ENCODE measurements around the gene MRPL57. TPM values are rescaled to one million over a fixed set of nuclear protein-coding genes. Genes with fewer than 3 reads are reported as not detected.
"Not testable (repeated sequence)": the region's sequence is repeated elsewhere in the genome, so short reads cannot be mapped to it uniquely, and the experiment has no call there.

The MRPL57 gene
- total and polyA plus RNA-seq, 2 of the 8 experiments (the other 6 are each of a cell fraction or from before 2014, with no cell fraction given) = 29.9 to 34.1 TPM

DNA sequence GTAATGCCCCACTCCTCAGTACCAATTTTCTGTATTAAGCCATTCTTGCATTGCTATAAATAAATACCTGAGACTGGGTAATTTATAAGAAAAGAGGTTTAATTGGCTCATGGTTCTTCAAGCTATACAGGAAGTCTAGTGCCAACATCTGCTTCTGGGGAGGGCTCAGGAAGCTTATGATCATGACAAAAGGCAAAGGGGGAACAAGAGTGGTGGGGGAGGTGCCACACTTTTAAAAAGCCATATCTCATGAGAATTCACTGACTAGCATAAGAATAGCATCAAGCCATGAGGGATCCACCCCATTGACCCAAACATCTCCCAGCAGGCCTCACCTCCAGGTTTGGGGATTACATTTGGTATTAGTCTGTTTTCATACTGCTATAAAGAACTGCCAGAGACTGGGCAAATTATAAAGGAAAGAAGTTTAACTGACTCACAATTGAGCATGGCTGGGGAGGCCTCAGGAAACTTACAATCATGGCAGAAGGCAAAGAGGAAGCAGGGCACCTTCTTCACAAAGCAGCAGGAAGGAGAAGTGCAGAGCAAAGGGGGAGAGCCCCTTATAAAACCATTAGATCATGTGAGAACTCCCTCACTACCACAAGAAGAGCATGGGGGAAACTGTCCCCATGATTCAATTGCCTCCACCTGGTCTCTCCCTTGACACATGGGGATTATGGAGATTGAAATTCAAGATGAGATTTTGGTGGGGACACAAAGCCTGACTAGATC lies 25.2 kb downstream of the MRPL57 start:
- H3K56ac ChIP-seq (replicated peaks; ENCODE audit: insufficient read length, low read depth, low read length); H3K18ac ChIP-seq (ENCODE audit: extremely low read depth, low read length); H4K91ac ChIP-seq (replicated peaks; ENCODE audit: insufficient read length, low read length); H2BK12ac ChIP-seq (ENCODE audit: low read depth, low read length); H3K23me2 ChIP-seq (ENCODE audit: low read depth, low read length); H2BK15ac ChIP-seq (ENCODE audit: low read length); H3K79me2 ChIP-seq (ENCODE audit: control insufficient read depth in 1 of 2, insufficient read depth in 2 of 2, low read length in 2 of 2); H3K27ac ChIP-seq (ENCODE audit: low read depth, low read length); H3K4me1 ChIP-seq (replicated peaks in 1 of 4; ENCODE audit: control insufficient read depth in 3 of 4, insufficient read depth in 4 of 4, low read length in 3 of 4); H3K14ac ChIP-seq (ENCODE audit: insufficient read length); H3K9ac ChIP-seq (replicated peaks in 1 of 4; ENCODE audit: extremely low read depth in 1 of 4, low read depth in 3 of 4, low read length in 3 of 4); H3K79me1 ChIP-seq (ENCODE audit: low read depth, low read length); H4K5ac ChIP-seq (ENCODE audit: insufficient read length, low read depth, low read length); H3K4ac ChIP-seq (replicated peaks; ENCODE audit: insufficient read length, low read depth, low read length); H3K23ac ChIP-seq (ENCODE audit: insufficient read length); H3K36me3 ChIP-seq (ENCODE audit: control insufficient read depth in 2 of 4, insufficient read depth in 4 of 4, low read length in 3 of 4); DNase-seq (ENCODE audit: low read depth in 1 of 2, low spot score in 2 of 2); H4K20me1 ChIP-seq (replicated peaks in 1 of 2; ENCODE audit: control insufficient read depth in 1 of 2, insufficient read depth in 2 of 2, low read length in 2 of 2); H2BK5ac ChIP-seq (ENCODE audit: low read depth, low read length); H3K27me3 ChIP-seq (replicated peaks in 1 of 4; ENCODE audit: control insufficient read depth in 3 of 4, extremely low read depth in 1 of 4, insufficient read depth in 3 of 4, low read length in 3 of 4); H2BK120ac ChIP-seq (replicated peaks; ENCODE audit: low read depth, low read length); FAIRE-seq; H2AFZ ChIP-seq (ENCODE audit: low read length); H3K4me2 ChIP-seq (ENCODE audit: insufficient read depth in 1 of 2, low read depth in 2 of 2, low read length in 2 of 2); H2AK5ac ChIP-seq (ENCODE audit: low read depth, low read length); H2BK20ac ChIP-seq (ENCODE audit: low read length); H3K4me3 ChIP-seq (ENCODE audit: extremely low read depth in 1 of 4, insufficient read depth in 2 of 4, low read depth in 3 of 4, low read length in 4 of 4); H4K8ac ChIP-seq (ENCODE audit: extremely low read depth, insufficient read depth, low read length): not testable (repeated sequence)
- ChIA-PET POLR2A (ENCODE audit: partially characterized antibody) (interaction anchor here (1.3 kb wide), 1 partner anchor 26 kb away, joined by 3 read pairs; no protein-coding TSS in a partner anchor), CTCF (ENCODE audit: partially characterized antibody) (interaction anchor here (0.6 kb wide), 1 partner anchor 39 kb away, joined by 3 read pairs; no protein-coding TSS in a partner anchor)
- H3K9me3 ChIP-seq (ENCODE audit: insufficient read depth in 2 of 2, low read depth in 1 of 2, low read length in 1 of 2) = peaks cover 11 to 25% of the 10 kb centered on the region in 2 experiments

All from H1 (cell line).